NCI-H1417 (cell line): ENCODE measurements around the gene MUSTN1.

ENCODE experiments used
- DNase-seq, 3 experiments: peaks; one replicate each; lab custom pipeline; 2025; lab: John Stamatoyannopoulos, UW

MUSTN1 gene

GRCh38 chr3:52786330-52787215 lies 48.2 kb downstream of the MUSTN1 start:
- no peak for DNase-seq

- no peak for DNase-seq
These were observed 49.8 kb downstream of the MUSTN1 start for GRCh38 chr3:52784931-52785590.

- DNase-seq = no peak
These were observed 50.7 kb downstream of the MUSTN1 start for GRCh38 chr3:52784021-52784621.

GRCh38 chr3:52783211-52783555 lies 51.6 kb downstream of the MUSTN1 start:
- no peak for DNase-seq
